Muscle layer of duodenum (tissue), 2 donors: ENCODE data around the gene FKBP9.

Source experiments
- H3K27ac ChIP-seq: one replicate; pipeline ENCODE4 v1.7.0; 2013; ENCODE audit warnings: mild to moderate bottlenecking, low read length
- H3K27me3 ChIP-seq: one replicate; pipeline ENCODE4 v1.7.0; 2013; ENCODE audit warnings: low read depth, mild to moderate bottlenecking, control low read depth, low read length
- H3K36me3 ChIP-seq, 2 donors: one replicate each; pipeline ENCODE4 v1.7.0; 2013; ENCODE audit warnings: low read length in 2 of 2, control low read depth in 1 of 2, mild to moderate bottlenecking in 1 of 2; ENCODE audit not compliant: insufficient read depth in 2 of 2, control insufficient read depth in 1 of 2
- H3K4me1 ChIP-seq, 2 donors: one replicate each; pipeline ENCODE4 v1.7.0; 2013; ENCODE audit warnings: low read length in 2 of 2, mild to moderate bottlenecking in 2 of 2, control low read depth in 1 of 2, moderate library complexity in 1 of 2; ENCODE audit not compliant: insufficient read depth in 2 of 2, control insufficient read depth in 1 of 2
- H3K4me3 ChIP-seq, 2 donors: one replicate each; pipeline ENCODE4 v1.7.0; 2013; ENCODE audit warnings: low read length in 2 of 2, low read depth in 1 of 2, mild to moderate bottlenecking in 1 of 2
- H3K9me3 ChIP-seq, 2 donors: one replicate each; pipeline ENCODE4 v1.7.0; 2013; ENCODE audit warnings: low read length in 2 of 2, control low read depth in 1 of 2, mild to moderate bottlenecking in 1 of 2; ENCODE audit not compliant: control insufficient read depth in 1 of 2
- donor health status: healthy.

The FKBP9 gene

DNA sequence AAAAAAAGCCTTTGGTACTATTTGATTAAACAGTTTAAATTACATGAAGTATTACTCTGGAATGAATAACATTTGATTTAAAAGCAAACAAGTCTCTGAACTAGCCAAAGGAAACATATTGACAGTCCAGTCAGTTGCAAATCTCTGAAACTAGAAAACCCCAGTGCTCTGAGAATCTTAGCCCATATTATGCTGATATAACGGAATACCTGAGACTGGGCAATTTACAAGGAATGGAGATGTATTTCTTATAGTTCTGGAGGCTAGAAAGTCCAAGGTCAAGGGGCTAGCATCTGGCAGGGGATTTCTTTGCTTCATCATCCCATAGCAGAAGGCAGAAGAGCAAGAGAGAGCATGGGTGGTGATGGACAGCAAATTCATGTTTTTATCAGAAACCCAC, 21.7 kb upstream of the FKBP9 start:
- Histone ChIP-seq H3K36me3 (peaks cover 8 to 12% of the 10 kb centered on the region in 2 donors), H3K4me3 (no peak overlapping the region), H3K27ac (no peak overlapping the region), H3K9me3 (no peaks in the 10 kb centered on the region), H3K4me1 (peaks cover 4 to 27% of the 10 kb centered on the region in 2 donors), H3K27me3 (no peaks in the 10 kb centered on the region)

- no peak overlapping the region for H3K27ac ChIP-seq
- no peaks in the 10 kb centered on the region for H3K9me3 ChIP-seq
- no peaks in the 10 kb centered on the region for H3K27me3 ChIP-seq
- no peak overlapping the region for H3K4me3 ChIP-seq
- peaks cover 9 to 35% of the 10 kb centered on the region in 2 donors for H3K4me1 ChIP-seq
- peaks cover 0 to 3% of the 10 kb centered on the region in 2 donors for H3K36me3 ChIP-seq
Observed at GRCh38 chr7:32936689-32937088, 20.6 kb upstream of the FKBP9 start.

DNA sequence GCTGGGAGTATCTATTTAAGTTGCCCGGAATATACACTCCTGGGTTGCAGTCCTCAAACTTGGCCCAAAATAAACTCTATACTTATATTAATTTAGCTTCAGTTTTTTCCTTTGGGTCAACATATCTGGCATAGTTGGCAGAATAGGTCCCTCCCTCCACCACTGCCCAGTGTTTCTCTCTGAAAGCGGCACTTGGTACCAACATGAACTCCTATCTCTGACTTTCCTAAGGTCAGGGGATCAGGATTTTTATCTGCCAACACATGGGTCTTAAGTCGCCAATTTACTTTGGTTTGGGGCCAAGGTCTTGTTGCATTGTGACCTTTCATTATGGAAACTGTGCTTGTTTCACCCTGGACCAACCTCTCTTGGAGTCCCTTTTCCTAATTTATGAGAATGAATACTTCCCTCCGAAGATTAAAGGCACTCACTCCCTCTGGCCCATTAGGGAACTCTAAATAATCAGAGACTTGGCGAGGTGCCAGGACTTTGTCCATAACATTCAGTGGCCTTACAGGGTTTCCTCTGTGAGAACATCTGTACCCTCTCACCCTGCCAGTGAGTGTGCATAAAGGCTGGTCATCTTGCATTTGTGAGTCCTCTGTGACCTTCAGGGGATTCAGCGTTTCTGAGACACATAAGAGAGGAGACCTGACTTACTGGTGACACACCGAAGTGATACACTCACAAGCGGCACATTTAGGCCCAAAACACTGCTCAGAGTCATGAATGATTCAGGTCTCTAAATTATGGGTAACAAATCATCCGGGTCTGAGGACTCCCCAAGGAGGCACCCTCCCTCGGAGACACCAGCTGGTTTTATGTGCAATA, 19.7 kb upstream of the FKBP9 start:
- Histone ChIP-seq H3K27ac (no peak overlapping the region), H3K27me3 (no peaks in the 10 kb centered on the region), H3K36me3 (no peaks in the 10 kb centered on the region), H3K4me1 (peaks cover 9 to 35% of the 10 kb centered on the region in 2 donors), H3K9me3 (no peaks in the 10 kb centered on the region), H3K4me3 (no peak overlapping the region)

GRCh38 chr7:32941181-32941580, 16.1 kb upstream of the FKBP9 start:
- no peaks in the 10 kb centered on the region for H3K36me3 ChIP-seq
- H3K27me3 ChIP-seq, result no peaks in the 10 kb centered on the region
- H3K27ac ChIP-seq, result peak overlapping the region; percentile 69
- no peaks in the 10 kb centered on the region for H3K9me3 ChIP-seq
- peaks cover 9 to 35% of the 10 kb centered on the region in 2 donors for H3K4me1 ChIP-seq
- peak overlapping the region; percentile 61 to 88 for H3K4me3 ChIP-seq

- peak overlapping the region; percentile 61 to 88 for H3K4me3 ChIP-seq
- H3K36me3 ChIP-seq, result no peaks in the 10 kb centered on the region
- no peaks in the 10 kb centered on the region for H3K27me3 ChIP-seq
- H3K27ac ChIP-seq, result peak overlapping the region; percentile 69
- peaks cover 9 to 31% of the 10 kb centered on the region in 2 donors for H3K4me1 ChIP-seq
- H3K9me3 ChIP-seq, result no peaks in the 10 kb centered on the region
Observed at GRCh38 chr7:32941681-32942414, 15.4 kb upstream of the FKBP9 start.

GRCh38 chr7:32942415-32943251, 14.6 kb upstream of the FKBP9 start:
- Histone ChIP-seq H3K4me3 (peak overlapping the region; percentile 61 to 88), H3K27me3 (no peaks in the 10 kb centered on the region), H3K27ac (peak overlapping the region; percentile 69), H3K36me3 (no peaks in the 10 kb centered on the region), H3K9me3 (no peaks in the 10 kb centered on the region), H3K4me1 (peaks cover 7 to 23% of the 10 kb centered on the region in 2 donors)

GRCh38 chr7:32943252-32944030, 13.8 kb upstream of the FKBP9 start:
- Histone ChIP-seq H3K4me1 (peaks cover 6 to 17% of the 10 kb centered on the region in 2 donors), H3K36me3 (no peaks in the 10 kb centered on the region), H3K27me3 (no peaks in the 10 kb centered on the region), H3K4me3 (peak overlapping the region in 1 of 2 donors; percentile 88), H3K9me3 (peaks cover 0 to 4% of the 10 kb centered on the region in 2 donors), H3K27ac (no peak overlapping the region)

DNA sequence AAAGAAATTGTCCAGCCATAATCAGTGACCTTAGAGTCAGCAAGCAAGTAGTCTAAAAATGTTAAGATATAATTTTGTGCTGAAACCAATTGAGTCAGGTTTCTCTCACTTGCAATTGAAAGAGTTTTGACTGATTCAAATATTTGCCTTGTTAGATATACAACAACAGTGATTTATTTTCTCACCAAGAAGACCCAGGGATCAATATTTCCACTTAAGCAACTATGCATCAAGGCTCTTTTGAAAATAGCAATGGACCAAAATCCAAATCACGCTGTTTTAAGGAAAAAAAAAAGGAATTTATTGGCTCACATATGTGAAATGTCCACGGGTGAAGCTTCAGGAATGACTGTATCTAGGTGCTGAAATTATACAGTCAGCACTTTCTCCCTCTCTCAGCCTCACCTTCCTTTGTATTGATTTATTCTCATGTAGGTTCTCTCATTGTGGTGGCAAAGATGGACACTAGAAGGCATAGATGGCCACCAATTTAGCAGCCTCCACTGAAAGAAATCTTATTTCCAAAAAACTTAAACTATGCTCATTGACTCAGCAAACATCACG, 9.7 kb upstream of the FKBP9 start:
- Histone ChIP-seq H3K4me1 (no peaks in the 10 kb centered on the region), H3K27me3 (no peaks in the 10 kb centered on the region), H3K36me3 (no peaks in the 10 kb centered on the region), H3K27ac (no peak overlapping the region), H3K4me3 (no peak overlapping the region), H3K9me3 (peaks cover 0 to 5% of the 10 kb centered on the region in 2 donors)

- Histone ChIP-seq H3K4me3 (no peak overlapping the region), H3K27me3 (no peaks in the 10 kb centered on the region), H3K27ac (no peak overlapping the region)
Observed at GRCh38 chr7:32948202-32948601, 9.0 kb upstream of the FKBP9 start.

GRCh38 chr7:32952876-32953275, 4.4 kb upstream of the FKBP9 start:
- Histone ChIP-seq H3K27ac (no peak overlapping the region), H3K9me3 (peaks cover 0 to 5% of the 10 kb centered on the region in 2 donors), H3K4me3 (no peak overlapping the region), H3K4me1 (peaks cover 0 to 2% of the 10 kb centered on the region in 2 donors), H3K27me3 (no peaks in the 10 kb centered on the region), H3K36me3 (no peaks in the 10 kb centered on the region)

More at GRCh38 chr7:32948202-32948601, 9.0 kb upstream of the FKBP9 start:
- Histone ChIP-seq H3K9me3 (peaks cover 0 to 5% of the 10 kb centered on the region in 2 donors), H3K36me3 (no peaks in the 10 kb centered on the region), H3K4me1 (no peaks in the 10 kb centered on the region)
